NCI-H226 (cell line): Measurements from ENCODE around the gene UGT2B17.
"Not testable (repeated sequence)": the region's sequence is repeated elsewhere in the genome, so short reads cannot be mapped to it uniquely, and the experiment has no call there.

Experiments used
- DNase-seq: peaks from one replicate; pipeline ENCODE4 v3.0.0-alpha.2; 2015

Gene UGT2B17

GRCh38 chr4:68576272-68577125 is at the start of gene UGT2B17:
TSS of gene UGT2B17 (minus strand) at chr4:68576322. CDS start at chr4:68568484, 7,838 bp downstream.
- DNase-seq: no peak

GRCh38 chr4:68622731-68623130 is 46.6 kb upstream of the UGT2B17 start:
- DNase-seq: not testable (repeated sequence)

- DNase-seq: no peak
These were observed 41.0 kb upstream of the UGT2B17 start for GRCh38 chr4:68617003-68617698.

- DNase-seq: no peak
These were observed 39.7 kb upstream of the UGT2B17 start for GRCh38 chr4:68615699-68616422.

- no peak for DNase-seq
These were observed 37.6 kb upstream of the UGT2B17 start for GRCh38 chr4:68613752-68614151.

- DNase-seq: no peak
These were observed 30.1 kb upstream of the UGT2B17 start for GRCh38 chr4:68606240-68606639.

GRCh38 chr4:68599150-68599549 is 23.0 kb upstream of the UGT2B17 start:
- DNase-seq: no peak

GRCh38 chr4:68597482-68597881 is 21.4 kb upstream of the UGT2B17 start:
- DNase-seq: no peak

GRCh38 chr4:68594678-68595077 is 18.6 kb upstream of the UGT2B17 start:
- no peak for DNase-seq

GRCh38 chr4:68593112-68593511 is 17.0 kb upstream of the UGT2B17 start:
- DNase-seq: no peak

GRCh38 chr4:68592673-68593072 is 16.6 kb upstream of the UGT2B17 start:
- DNase-seq: no peak

- DNase-seq: no peak
These were observed 15.1 kb upstream of the UGT2B17 start for GRCh38 chr4:68591204-68591603.

- DNase-seq: no peak
These were observed 13.7 kb upstream of the UGT2B17 start for GRCh38 chr4:68589790-68590189.

GRCh38 chr4:68582339-68582717 is 6.2 kb upstream of the UGT2B17 start:
- DNase-seq: no peak

- no peak for DNase-seq
These were observed 5.5 kb upstream of the UGT2B17 start for GRCh38 chr4:68581383-68582338.

- DNase-seq: no peak
These were observed 1.5 kb upstream of the UGT2B17 start for GRCh38 chr4:68577590-68577989.

- not testable (repeated sequence) for DNase-seq
These were observed 486 bp downstream of the UGT2B17 start for GRCh38 chr4:68575636-68576035.

GRCh38 chr4:68575081-68575480 is 1.0 kb downstream of the UGT2B17 start:
- DNase-seq: no peak

GRCh38 chr4:68572653-68573170 is 3.4 kb downstream of the UGT2B17 start:
- no peak for DNase-seq

GRCh38 chr4:68570122-68570507 is 6.0 kb downstream of the UGT2B17 start:
- no peak for DNase-seq

- DNase-seq: no peak
These were observed 6.5 kb downstream of the UGT2B17 start for GRCh38 chr4:68569466-68570121.

- DNase-seq: not testable (repeated sequence)
These were observed 7.1 kb downstream of the UGT2B17 start for GRCh38 chr4:68569036-68569435.
